ENCODE data around the gene SIMC1. TPM values are rescaled to one million over a fixed set of nuclear protein-coding genes. Genes with fewer than 3 reads are reported as not detected.

The SIMC1 gene
- total RNA-seq, 1 donor from 2014 or later, result 10.4 TPM

DNA sequence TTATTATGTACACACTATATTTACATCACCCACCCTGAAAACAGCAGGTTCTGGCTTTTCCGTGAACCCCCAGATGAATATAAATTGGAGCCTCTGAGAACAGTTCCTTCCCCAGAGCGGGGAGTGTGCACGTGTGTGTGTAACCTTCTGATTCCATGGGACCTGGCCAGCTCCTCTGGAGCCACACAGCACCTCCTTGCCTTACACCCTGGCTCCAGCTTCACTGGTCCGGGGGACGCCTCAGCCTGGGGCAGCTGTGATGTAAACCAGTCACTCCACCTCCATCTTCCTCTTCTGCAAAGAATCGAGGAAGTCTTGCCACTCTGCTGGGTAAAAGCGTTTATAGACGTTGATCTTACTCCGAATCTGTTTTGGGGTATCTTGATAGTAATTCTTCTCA is 145.7 kb downstream of the SIMC1 start:
- no peaks in the 10 kb centered on the region for H3K9me3 Mint-ChIP-seq (ENCODE audit: unreplicated experiment)
- peaks cover 43% of the 10 kb centered on the region for H3K79me2 ChIP-seq (ENCODE audit: insufficient read depth, low read length)
- H3K27me3 ChIP-seq (ENCODE audit: insufficient read depth, low read length), result no peaks in the 10 kb centered on the region
- H3K36me3 ChIP-seq (ENCODE audit: insufficient read depth, low read length), result peaks cover 27% of the 10 kb centered on the region
- H3K27ac Mint-ChIP-seq (ENCODE audit: unreplicated experiment), result no peak overlapping the region
- no peak overlapping the region for H3K4me3 Mint-ChIP-seq (ENCODE audit: unreplicated experiment)
- no peaks in the 10 kb centered on the region for H3K9me3 ChIP-seq (ENCODE audit: insufficient read depth, low read depth, low read length)
- FAIRE-seq (no peak), DNase-seq (ENCODE audit: low read depth) (no peak)
- H3K27me3 Mint-ChIP-seq (ENCODE audit: low read depth, unreplicated experiment), result no peaks in the 10 kb centered on the region
- peaks cover 45% of the 10 kb centered on the region for H4K20me1 ChIP-seq (ENCODE audit: insufficient read depth, low read length)
- no peak overlapping the region for H3K4me3 ChIP-seq (ENCODE audit: insufficient read depth, low read depth, low read length)
- H3K36me3 Mint-ChIP-seq (ENCODE audit: low read depth, unreplicated experiment), result peaks cover 17% of the 10 kb centered on the region
- H3K4me2 ChIP-seq (ENCODE audit: low read length), result no peak overlapping the region
- peaks cover 4% of the 10 kb centered on the region for H3K4me1 Mint-ChIP-seq (ENCODE audit: low read depth, unreplicated experiment)
- H3K4me1 ChIP-seq (ENCODE audit: insufficient read depth, low read length), result peaks cover 11% of the 10 kb centered on the region
- TF ChIP-seq EZH2 (IDR thresholded peaks at IDR 0.05; ENCODE audit: insufficient read depth, low read length) (no peak), CTCF (IDR thresholded peaks at IDR 0.05; ENCODE audit: insufficient read depth, low read depth, low read length) (no peak)
- no peak overlapping the region for H3K27ac ChIP-seq (ENCODE audit: low read depth, low read length)
- no peak overlapping the region for H3K9ac ChIP-seq (ENCODE audit: low read length)
- H2AFZ ChIP-seq (ENCODE audit: low read depth, low read length), result no peak overlapping the region

GRCh38 chr5:176384366-176384930 is 146.2 kb downstream of the SIMC1 start:
- DNase-seq (ENCODE audit: low read depth), result no peak
- H3K79me2 ChIP-seq (ENCODE audit: insufficient read depth, low read length), result peaks cover 46% of the 10 kb centered on the region
- no peak for FAIRE-seq
- Mint-ChIP-seq H3K9me3 (ENCODE audit: unreplicated experiment) (no peaks in the 10 kb centered on the region), H3K4me3 (ENCODE audit: unreplicated experiment) (no peak overlapping the region), H3K27me3 (ENCODE audit: low read depth, unreplicated experiment) (no peaks in the 10 kb centered on the region), H3K4me1 (ENCODE audit: low read depth, unreplicated experiment) (peaks cover 4% of the 10 kb centered on the region), H3K27ac (ENCODE audit: unreplicated experiment) (no peak overlapping the region), H3K36me3 (ENCODE audit: low read depth, unreplicated experiment) (peaks cover 17% of the 10 kb centered on the region)
- H3K9me3 ChIP-seq (ENCODE audit: insufficient read depth, low read depth, low read length), result no peaks in the 10 kb centered on the region
- no peak for TF ChIP-seq CTCF (IDR thresholded peaks at IDR 0.05; ENCODE audit: insufficient read depth, low read depth, low read length)
- TF ChIP-seq EZH2 (IDR thresholded peaks at IDR 0.05; ENCODE audit: insufficient read depth, low read length), result no peak
- H2AFZ ChIP-seq (ENCODE audit: low read depth, low read length), result no peak overlapping the region
- H3K27me3 ChIP-seq (ENCODE audit: insufficient read depth, low read length), result no peaks in the 10 kb centered on the region
- H4K20me1 ChIP-seq (ENCODE audit: insufficient read depth, low read length), result peaks cover 45% of the 10 kb centered on the region
- H3K4me2 ChIP-seq (ENCODE audit: low read length), result no peak overlapping the region
- peaks cover 27% of the 10 kb centered on the region for H3K36me3 ChIP-seq (ENCODE audit: insufficient read depth, low read length)
- no peak overlapping the region for H3K4me3 ChIP-seq (ENCODE audit: insufficient read depth, low read depth, low read length)
- H3K9ac ChIP-seq (ENCODE audit: low read length), result no peak overlapping the region
- H3K27ac ChIP-seq (ENCODE audit: low read depth, low read length), result no peak overlapping the region
- H3K4me1 ChIP-seq (ENCODE audit: insufficient read depth, low read length), result peaks cover 11% of the 10 kb centered on the region

DNA sequence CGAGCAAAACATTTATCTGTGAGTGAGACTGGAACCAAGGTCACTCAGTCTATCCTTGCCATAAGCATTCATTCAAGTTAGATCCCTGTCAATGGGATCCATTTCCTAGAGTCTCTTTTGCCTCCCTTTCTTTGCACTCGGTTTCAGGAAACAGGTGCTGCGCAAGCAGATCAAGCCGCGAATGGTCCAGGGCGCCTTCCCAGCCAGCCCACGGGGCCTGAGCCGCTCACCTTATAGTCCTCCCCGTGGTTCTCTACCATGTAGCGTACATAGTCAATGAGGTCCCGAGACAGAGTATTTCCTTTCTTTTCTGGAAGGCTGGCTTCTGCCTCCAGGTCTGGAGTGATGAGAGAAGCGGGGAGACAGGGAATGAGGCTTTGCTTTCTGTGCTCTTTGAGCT is 146.8 kb downstream of the SIMC1 start:
- no peaks in the 10 kb centered on the region for H3K9me3 ChIP-seq (ENCODE audit: insufficient read depth, low read depth, low read length)
- Mint-ChIP-seq H3K27me3 (ENCODE audit: low read depth, unreplicated experiment) (no peaks in the 10 kb centered on the region), H3K27ac (ENCODE audit: unreplicated experiment) (no peak overlapping the region), H3K4me3 (ENCODE audit: unreplicated experiment) (no peak overlapping the region), H3K4me1 (ENCODE audit: low read depth, unreplicated experiment) (peaks cover 7% of the 10 kb centered on the region), H3K9me3 (ENCODE audit: unreplicated experiment) (no peaks in the 10 kb centered on the region), H3K36me3 (ENCODE audit: low read depth, unreplicated experiment) (peaks cover 17% of the 10 kb centered on the region)
- peaks cover 27% of the 10 kb centered on the region for H3K36me3 ChIP-seq (ENCODE audit: insufficient read depth, low read length)
- TF ChIP-seq CTCF (IDR thresholded peaks at IDR 0.05; ENCODE audit: insufficient read depth, low read depth, low read length), result no peak
- H3K4me3 ChIP-seq (ENCODE audit: insufficient read depth, low read depth, low read length), result no peak overlapping the region
- no peak overlapping the region for H2AFZ ChIP-seq (ENCODE audit: low read depth, low read length)
- H3K4me1 ChIP-seq (ENCODE audit: insufficient read depth, low read length), result peaks cover 13% of the 10 kb centered on the region
- FAIRE-seq (no peak), DNase-seq (ENCODE audit: low read depth) (no peak)
- H3K27ac ChIP-seq (ENCODE audit: low read depth, low read length), result no peak overlapping the region
- H3K4me2 ChIP-seq (ENCODE audit: low read length), result no peak overlapping the region
- no peaks in the 10 kb centered on the region for H3K27me3 ChIP-seq (ENCODE audit: insufficient read depth, low read length)
- H4K20me1 ChIP-seq (ENCODE audit: insufficient read depth, low read length), result peaks cover 45% of the 10 kb centered on the region
- no peak overlapping the region for H3K9ac ChIP-seq (ENCODE audit: low read length)
- peaks cover 49% of the 10 kb centered on the region for H3K79me2 ChIP-seq (ENCODE audit: insufficient read depth, low read length)
